ENCODE data around the gene ACAN.

Gene ACAN

DNA sequence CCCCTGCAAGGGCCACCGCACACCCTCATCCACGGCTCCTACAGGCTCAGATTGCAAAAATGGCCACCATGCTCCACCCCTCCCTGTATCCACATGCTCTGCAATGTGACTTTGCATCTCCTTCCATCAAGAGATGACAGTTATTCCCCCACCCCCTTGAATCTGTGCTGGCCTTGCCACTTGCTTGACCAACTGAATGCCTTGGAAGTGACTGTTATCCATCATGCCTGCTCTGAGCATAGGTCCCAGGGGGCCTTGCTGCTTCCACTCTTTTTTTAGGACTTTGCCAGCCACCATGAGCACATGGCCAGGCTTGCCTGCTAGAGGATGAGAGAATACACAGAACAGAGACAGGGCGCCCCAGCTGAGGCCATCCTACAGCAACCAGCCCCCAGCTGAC lies 78.5 kb downstream of the ACAN start:
- no peak overlapping the region for H3K27ac ChIP-seq (ENCODE audit: low read depth in 2 of 2, low read length in 2 of 2)
- no peaks in the 10 kb centered on the region for H3K4me1 ChIP-seq (ENCODE audit: control insufficient read depth in 2 of 2, insufficient read depth in 2 of 2, low read length in 2 of 2)
- no peaks in the 10 kb centered on the region for H3K9me3 ChIP-seq (ENCODE audit: control insufficient read depth in 2 of 2, low read length in 2 of 2)
- no peak overlapping the region for H3K4me3 ChIP-seq (ENCODE audit: low read length in 2 of 2)
- H3K27me3 ChIP-seq (ENCODE audit: control insufficient read depth in 2 of 2, insufficient read depth in 2 of 2, low read length in 2 of 2), result no peaks in the 10 kb centered on the region
- H3K36me3 ChIP-seq (ENCODE audit: control insufficient read depth in 2 of 2, insufficient read depth in 2 of 2, low read length in 2 of 2), result no peaks in the 10 kb centered on the region
- H3K9ac ChIP-seq (ENCODE audit: low read depth in 1 of 2, low read length in 2 of 2), result no peak overlapping the region

GRCh38 chr15:88882785-88883184 lies 79.5 kb downstream of the ACAN start:
- no peak overlapping the region for H3K9ac ChIP-seq (ENCODE audit: low read depth in 1 of 2, low read length in 2 of 2)
- no peaks in the 10 kb centered on the region for H3K36me3 ChIP-seq (ENCODE audit: control insufficient read depth in 2 of 2, insufficient read depth in 2 of 2, low read length in 2 of 2)
- H3K9me3 ChIP-seq (ENCODE audit: control insufficient read depth in 2 of 2, low read length in 2 of 2), result no peaks in the 10 kb centered on the region
- no peak overlapping the region for H3K4me3 ChIP-seq (ENCODE audit: low read length in 2 of 2)
- no peak overlapping the region for H3K27ac ChIP-seq (ENCODE audit: low read depth in 2 of 2, low read length in 2 of 2)
- no peaks in the 10 kb centered on the region for H3K4me1 ChIP-seq (ENCODE audit: control insufficient read depth in 2 of 2, insufficient read depth in 2 of 2, low read length in 2 of 2)
- H3K27me3 ChIP-seq (ENCODE audit: control insufficient read depth in 2 of 2, insufficient read depth in 2 of 2, low read length in 2 of 2), result no peaks in the 10 kb centered on the region

DNA sequence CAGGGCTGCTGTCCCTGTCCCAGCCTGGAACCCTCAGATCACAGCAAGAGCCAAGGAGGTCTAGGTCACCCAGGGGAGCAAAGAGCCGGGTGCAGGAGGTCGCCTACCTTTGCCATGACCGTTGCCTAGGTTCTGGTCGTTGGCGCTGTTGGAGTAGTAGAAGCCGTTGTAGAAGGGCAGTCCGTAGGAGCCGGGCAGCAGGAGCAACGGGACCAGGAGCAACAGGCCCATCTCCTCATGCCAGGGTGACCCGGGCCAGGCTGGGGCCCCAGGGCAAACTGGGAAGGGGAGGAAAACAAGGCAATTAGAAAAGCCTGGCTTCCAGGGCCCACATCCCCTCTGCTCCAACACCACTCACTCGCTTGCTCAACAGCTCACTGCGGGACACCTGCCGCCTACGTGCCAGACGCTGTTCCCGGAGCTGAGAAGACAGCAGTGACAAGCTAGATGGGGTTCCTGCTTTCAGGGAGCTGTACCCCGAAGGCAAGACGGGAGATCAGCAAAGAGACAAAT lies 83.9 kb downstream of the ACAN start:
- Histone ChIP-seq H3K4me1 (ENCODE audit: control insufficient read depth in 2 of 2, insufficient read depth in 2 of 2, low read length in 2 of 2) (no peaks in the 10 kb centered on the region), H3K27ac (ENCODE audit: low read depth in 2 of 2, low read length in 2 of 2) (no peak overlapping the region), H3K27me3 (ENCODE audit: control insufficient read depth in 2 of 2, insufficient read depth in 2 of 2, low read length in 2 of 2) (no peaks in the 10 kb centered on the region), H3K9ac (ENCODE audit: low read depth in 1 of 2, low read length in 2 of 2) (no peak overlapping the region), H3K36me3 (ENCODE audit: control insufficient read depth in 2 of 2, insufficient read depth in 2 of 2, low read length in 2 of 2) (no peaks in the 10 kb centered on the region), H3K4me3 (ENCODE audit: low read length in 2 of 2) (no peak overlapping the region), H3K9me3 (ENCODE audit: control insufficient read depth in 2 of 2, low read length in 2 of 2) (no peaks in the 10 kb centered on the region)

GRCh38 chr15:88888719-88889118 lies 85.5 kb downstream of the ACAN start:
- no peaks in the 10 kb centered on the region for H3K27me3 ChIP-seq (ENCODE audit: control insufficient read depth in 2 of 2, insufficient read depth in 2 of 2, low read length in 2 of 2)
- no peak overlapping the region for H3K4me3 ChIP-seq (ENCODE audit: low read length in 2 of 2)
- H3K9me3 ChIP-seq (ENCODE audit: control insufficient read depth in 2 of 2, low read length in 2 of 2), result no peaks in the 10 kb centered on the region
- no peaks in the 10 kb centered on the region for H3K36me3 ChIP-seq (ENCODE audit: control insufficient read depth in 2 of 2, insufficient read depth in 2 of 2, low read length in 2 of 2)
- H3K9ac ChIP-seq (ENCODE audit: low read depth in 1 of 2, low read length in 2 of 2), result no peak overlapping the region
- no peak overlapping the region for H3K27ac ChIP-seq (ENCODE audit: low read depth in 2 of 2, low read length in 2 of 2)
- H3K4me1 ChIP-seq (ENCODE audit: control insufficient read depth in 2 of 2, insufficient read depth in 2 of 2, low read length in 2 of 2), result no peaks in the 10 kb centered on the region

- no peak overlapping the region for H3K4me3 ChIP-seq (ENCODE audit: low read length in 2 of 2)
- peaks cover 7 to 8% of the 10 kb centered on the region in 2 donors for H3K4me1 ChIP-seq (ENCODE audit: control insufficient read depth in 2 of 2, insufficient read depth in 2 of 2, low read length in 2 of 2)
- no peak overlapping the region for H3K27ac ChIP-seq (ENCODE audit: low read depth in 2 of 2, low read length in 2 of 2)
Observed at GRCh38 chr15:88890495-88890894, 87.3 kb downstream of the ACAN start.

DNA sequence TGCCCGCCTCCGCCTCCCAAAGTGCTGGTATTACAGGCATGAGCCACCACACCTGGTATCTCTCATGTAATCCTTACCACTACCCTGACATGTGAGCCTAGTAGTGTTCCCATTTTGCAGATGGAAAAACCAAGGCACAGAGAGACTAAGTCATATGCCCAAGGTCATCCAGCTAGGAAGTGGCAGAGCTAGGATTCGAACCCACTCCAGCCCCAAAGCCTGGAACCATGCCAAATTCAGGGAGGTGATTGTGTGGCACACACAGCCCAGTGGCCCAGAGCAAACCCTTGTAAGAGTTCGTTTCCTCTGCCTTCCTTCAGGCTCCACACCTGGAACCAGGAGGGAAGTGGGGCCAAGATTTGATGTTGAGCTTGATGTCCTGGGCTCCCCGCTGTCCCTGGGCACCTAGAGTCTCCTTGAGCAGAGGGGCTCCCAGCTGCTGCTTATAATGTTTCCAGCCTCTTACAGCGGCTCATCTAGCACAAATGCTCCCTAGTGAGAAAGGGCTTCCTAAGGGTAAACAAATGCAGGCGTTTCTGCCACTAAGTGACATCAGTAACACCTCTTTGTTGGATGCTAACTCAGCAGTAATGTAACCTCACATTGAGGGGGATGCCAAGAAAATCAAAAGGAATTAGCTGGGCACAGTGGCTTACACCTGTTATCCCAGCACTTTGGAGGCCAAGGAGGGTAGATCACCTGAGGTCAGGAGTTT lies 88.5 kb downstream of the ACAN start:
- Histone ChIP-seq H3K4me3 (ENCODE audit: low read length in 2 of 2) (no peak overlapping the region), H3K4me1 (ENCODE audit: control insufficient read depth in 2 of 2, insufficient read depth in 2 of 2, low read length in 2 of 2) (peaks cover 7 to 12% of the 10 kb centered on the region in 2 donors), H3K36me3 (ENCODE audit: control insufficient read depth in 2 of 2, insufficient read depth in 2 of 2, low read length in 2 of 2) (no peaks in the 10 kb centered on the region), H3K27ac (ENCODE audit: low read depth in 2 of 2, low read length in 2 of 2) (no peak overlapping the region), H3K27me3 (ENCODE audit: control insufficient read depth in 2 of 2, insufficient read depth in 2 of 2, low read length in 2 of 2) (peaks cover 6% of the 10 kb centered on the region in 2 donors), H3K9me3 (ENCODE audit: control insufficient read depth in 2 of 2, low read length in 2 of 2) (no peaks in the 10 kb centered on the region), H3K9ac (ENCODE audit: low read depth in 1 of 2, low read length in 2 of 2) (no peak overlapping the region)

More at GRCh38 chr15:88890495-88890894, 87.3 kb downstream of the ACAN start:
- Histone ChIP-seq H3K36me3 (ENCODE audit: control insufficient read depth in 2 of 2, insufficient read depth in 2 of 2, low read length in 2 of 2) (no peaks in the 10 kb centered on the region), H3K9ac (ENCODE audit: low read depth in 1 of 2, low read length in 2 of 2) (no peak overlapping the region), H3K9me3 (ENCODE audit: control insufficient read depth in 2 of 2, low read length in 2 of 2) (no peaks in the 10 kb centered on the region), H3K27me3 (ENCODE audit: control insufficient read depth in 2 of 2, insufficient read depth in 2 of 2, low read length in 2 of 2) (peaks cover 5 to 6% of the 10 kb centered on the region in 2 donors)

- no peaks in the 10 kb centered on the region for H3K9me3 ChIP-seq (ENCODE audit: control insufficient read depth in 2 of 2, low read length in 2 of 2)
- H3K27ac ChIP-seq (ENCODE audit: low read depth in 2 of 2, low read length in 2 of 2), result no peak overlapping the region
- H3K27me3 ChIP-seq (ENCODE audit: control insufficient read depth in 2 of 2, insufficient read depth in 2 of 2, low read length in 2 of 2), result peaks cover 6% of the 10 kb centered on the region in 2 donors
- peaks cover 7 to 17% of the 10 kb centered on the region in 2 donors for H3K4me1 ChIP-seq (ENCODE audit: control insufficient read depth in 2 of 2, insufficient read depth in 2 of 2, low read length in 2 of 2)
- peak overlapping the region; percentile 53 to 61 for H3K4me3 ChIP-seq (ENCODE audit: low read length in 2 of 2)
- H3K9ac ChIP-seq (ENCODE audit: low read depth in 1 of 2, low read length in 2 of 2), result no peak overlapping the region
- H3K36me3 ChIP-seq (ENCODE audit: control insufficient read depth in 2 of 2, insufficient read depth in 2 of 2, low read length in 2 of 2), result no peaks in the 10 kb centered on the region
Observed at GRCh38 chr15:88894348-88894818, 91.1 kb downstream of the ACAN start.

- Histone ChIP-seq H3K36me3 (ENCODE audit: control insufficient read depth in 2 of 2, insufficient read depth in 2 of 2, low read length in 2 of 2) (no peaks in the 10 kb centered on the region), H3K4me3 (ENCODE audit: low read length in 2 of 2) (peak within 1 kb of the TSS; percentile 53 to 61), H3K9me3 (ENCODE audit: control insufficient read depth in 2 of 2, low read length in 2 of 2) (no peaks in the 10 kb centered on the region), H3K27ac (ENCODE audit: low read depth in 2 of 2, low read length in 2 of 2) (no peak within 1 kb of the TSS), H3K9ac (ENCODE audit: low read depth in 1 of 2, low read length in 2 of 2) (peak within 1 kb of the TSS; percentile 24 to 29), H3K27me3 (ENCODE audit: control insufficient read depth in 2 of 2, insufficient read depth in 2 of 2, low read length in 2 of 2) (peaks cover 6% of the 10 kb centered on the region in 2 donors), H3K4me1 (ENCODE audit: control insufficient read depth in 2 of 2, insufficient read depth in 2 of 2, low read length in 2 of 2) (peaks cover 7 to 17% of the 10 kb centered on the region in 2 donors)
Observed at GRCh38 chr15:88894819-88895767, 91.9 kb downstream of the ACAN start, which contains the start of gene HAPLN3. Gene HAPLN3, minus strand, starts transcription at chr15:88895544. Its CDS starts 8,246 bp downstream, at chr15:88887298.

- H3K36me3 ChIP-seq (ENCODE audit: control insufficient read depth in 2 of 2, insufficient read depth in 2 of 2, low read length in 2 of 2), result no peaks in the 10 kb centered on the region
- H3K27ac ChIP-seq (ENCODE audit: low read depth in 2 of 2, low read length in 2 of 2), result no peak overlapping the region
- H3K4me1 ChIP-seq (ENCODE audit: control insufficient read depth in 2 of 2, insufficient read depth in 2 of 2, low read length in 2 of 2), result peaks cover 7 to 17% of the 10 kb centered on the region in 2 donors
- no peak overlapping the region for H3K9ac ChIP-seq (ENCODE audit: low read depth in 1 of 2, low read length in 2 of 2)
- peaks cover 6% of the 10 kb centered on the region in 2 donors for H3K27me3 ChIP-seq (ENCODE audit: control insufficient read depth in 2 of 2, insufficient read depth in 2 of 2, low read length in 2 of 2)
- no peak overlapping the region for H3K4me3 ChIP-seq (ENCODE audit: low read length in 2 of 2)
- no peaks in the 10 kb centered on the region for H3K9me3 ChIP-seq (ENCODE audit: control insufficient read depth in 2 of 2, low read length in 2 of 2)
Observed at GRCh38 chr15:88896333-88897033, 93.2 kb downstream of the ACAN start.

Data from mucosa of rectum (tissue), 2 donors.